Activated CD4-positive, alpha-beta memory T cell treated with anti-CD3 and anti-CD28 coated beads, Interleukin-2, amount 10 ng/mL, durations not matched to agents 7 days and 5 days (primary cell): Measurements from ENCODE around the gene ANGPTL2. TPM values are rescaled to one million over a fixed set of nuclear protein-coding genes. Genes with fewer than 3 reads are reported as not detected.

Experiments used
- CTCF ChIA-PET: fragments of 350-600 bp; sonication (Branson Sonifier 250); formaldehyde crosslinking; loops from one replicate; lab custom pipeline; 2021; ENCODE audit warnings: antibody characterized with exemption, inconsistent platforms; lab: Charles Lee
- POLR2A ChIA-PET: fragments of 350-600 bp; sonication (Branson Sonifier 250); formaldehyde crosslinking; loops from one replicate; lab custom pipeline; 2021; ENCODE audit warnings: antibody characterized with exemption; lab: Charles Lee
- DNase-seq: peaks from one replicate; pipeline ENCODE4 v3.0.0-alpha.2; 2020
- H3K27ac Mint-ChIP-seq: one replicate; pipeline ENCODE4 v1.8.0; 2021; ENCODE audit warnings: mild to moderate bottlenecking, mixed read lengths
- H3K27me3 Mint-ChIP-seq: one replicate; pipeline ENCODE4 v1.8.0; 2021; ENCODE audit warnings: mixed read lengths
- H3K36me3 Mint-ChIP-seq: one replicate; pipeline ENCODE4 v1.8.0; 2021; ENCODE audit warnings: low read depth, mixed read lengths
- H3K4me1 Mint-ChIP-seq: one replicate; pipeline ENCODE4 v1.8.0; 2021; ENCODE audit warnings: mixed read lengths
- H3K4me3 Mint-ChIP-seq: one replicate; pipeline ENCODE4 v1.8.0; 2021; ENCODE audit warnings: mild to moderate bottlenecking, mixed read lengths
- H3K9me3 Mint-ChIP-seq: one replicate; pipeline ENCODE4 v1.8.0; 2021; ENCODE audit warnings: mixed read lengths
- total RNA-seq, 2 experiments: library from RNA; stranded (reverse); gene quantifications; one replicate each; pipeline ENCODE4 v1.2.3, GENCODE V29; 2021

Gene ANGPTL2
- total RNA-seq, 2 experiments from 2014 or later, result 0.08 TPM; not detected in 1

DNA sequence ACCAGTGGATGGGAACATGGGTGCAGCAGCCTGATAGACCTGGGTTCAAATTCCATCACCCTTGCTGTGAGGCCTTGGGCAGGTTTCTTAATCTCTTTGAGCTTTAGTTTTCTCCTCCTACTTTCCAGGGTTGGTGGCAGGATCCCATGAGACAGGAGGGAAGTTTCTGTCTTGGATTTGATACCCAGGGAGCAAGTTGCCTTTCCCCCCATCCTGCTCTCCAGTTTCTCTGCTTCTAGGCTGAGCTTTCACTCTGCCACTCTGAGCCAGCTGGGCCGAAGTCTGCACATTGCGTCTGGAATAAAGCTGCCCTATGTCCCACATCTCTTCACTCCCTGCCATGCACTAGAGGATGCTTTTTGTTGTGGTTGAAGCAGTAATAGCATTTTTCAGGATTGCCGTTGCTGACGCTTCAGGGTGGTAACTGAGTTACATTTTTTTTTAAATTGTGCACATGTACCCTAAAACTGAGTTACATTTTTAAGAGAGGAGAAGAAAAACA lies 40.5 kb upstream of the ANGPTL2 start:
- Mint-ChIP-seq H3K36me3 (no peaks in the 10 kb centered on the region), H3K4me3 (no peak overlapping the region)

DNA sequence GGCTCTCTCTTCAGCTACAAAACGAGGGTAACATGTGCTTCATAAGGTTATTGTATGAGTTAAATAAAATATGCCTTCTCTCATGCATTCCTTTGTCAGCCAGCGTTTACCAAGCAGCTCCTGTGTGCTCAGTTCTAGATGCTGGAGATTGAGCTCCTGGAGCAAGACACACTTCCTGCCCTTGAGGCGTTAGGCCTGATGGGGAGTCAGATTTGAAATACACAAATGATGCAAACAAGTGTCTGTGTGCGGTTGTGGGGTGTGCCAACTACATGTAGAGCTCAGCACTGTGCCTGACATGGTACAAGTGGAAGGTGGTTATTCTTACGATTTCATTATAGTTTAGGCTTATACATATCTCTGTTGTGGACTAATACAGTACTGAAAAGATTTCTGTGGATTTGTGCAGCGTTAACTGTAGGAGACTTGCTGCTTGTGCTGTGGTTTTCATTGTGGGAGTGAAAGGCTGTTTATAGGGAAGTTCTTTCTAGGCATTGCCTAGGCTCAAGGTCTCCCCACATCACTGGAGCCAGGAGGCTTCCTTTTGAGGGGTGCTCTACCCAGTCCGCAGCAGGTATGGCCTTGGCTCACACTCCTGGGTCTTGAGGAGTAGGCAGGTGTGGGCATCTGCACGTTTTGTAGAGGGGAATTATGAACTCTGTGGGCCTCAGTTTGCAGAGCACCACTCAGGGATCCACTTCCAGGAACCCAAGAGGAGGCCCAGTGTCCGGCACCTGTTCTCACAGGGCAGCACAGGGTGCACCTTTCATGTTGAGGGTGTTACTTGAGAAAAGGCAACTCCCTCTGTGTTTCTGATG lies 39.8 kb upstream of the ANGPTL2 start:
- peaks cover 49% of the 10 kb centered on the region for H3K4me1 Mint-ChIP-seq
- H3K4me3 Mint-ChIP-seq, result no peak overlapping the region
- H3K36me3 Mint-ChIP-seq, result no peaks in the 10 kb centered on the region
- no peaks in the 10 kb centered on the region for H3K9me3 Mint-ChIP-seq
- ChIA-PET CTCF (interaction anchor here (1.1 to 1.4 kb wide), 3 partner anchors 7 to 222 kb away, joined by 3 to 6 read pairs (median 3); no protein-coding TSS in a partner anchor), POLR2A (interaction anchor here (1.1 to 2.0 kb wide), 2 partner anchors 45 to 177 kb away, joined by 3 to 9 read pairs; no protein-coding TSS in a partner anchor)
- peak; percentile 62 for DNase-seq
- peaks cover 4% of the 10 kb centered on the region for H3K27me3 Mint-ChIP-seq
- peak overlapping the region; percentile 74 for H3K27ac Mint-ChIP-seq

More for the DNA sequence above, 40.5 kb upstream of the ANGPTL2 start:
- Mint-ChIP-seq H3K4me1 (peaks cover 49% of the 10 kb centered on the region), H3K27me3 (peaks cover 3% of the 10 kb centered on the region), H3K27ac (peak overlapping the region; percentile 66), H3K9me3 (no peaks in the 10 kb centered on the region)
- CTCF ChIA-PET, result interaction anchor here (0.7 to 1.4 kb wide), 4 partner anchors 8 to 215 kb away, joined by 3 to 5 read pairs (median 3); no protein-coding TSS in a partner anchor
- DNase-seq, result no peak
- POLR2A ChIA-PET, result interaction anchor here (1.2 to 2.0 kb wide), 3 partner anchors 9 to 358 kb away, joined by 3 to 9 read pairs (median 7); partner anchors contain the start of gene ZBTB43

DNA sequence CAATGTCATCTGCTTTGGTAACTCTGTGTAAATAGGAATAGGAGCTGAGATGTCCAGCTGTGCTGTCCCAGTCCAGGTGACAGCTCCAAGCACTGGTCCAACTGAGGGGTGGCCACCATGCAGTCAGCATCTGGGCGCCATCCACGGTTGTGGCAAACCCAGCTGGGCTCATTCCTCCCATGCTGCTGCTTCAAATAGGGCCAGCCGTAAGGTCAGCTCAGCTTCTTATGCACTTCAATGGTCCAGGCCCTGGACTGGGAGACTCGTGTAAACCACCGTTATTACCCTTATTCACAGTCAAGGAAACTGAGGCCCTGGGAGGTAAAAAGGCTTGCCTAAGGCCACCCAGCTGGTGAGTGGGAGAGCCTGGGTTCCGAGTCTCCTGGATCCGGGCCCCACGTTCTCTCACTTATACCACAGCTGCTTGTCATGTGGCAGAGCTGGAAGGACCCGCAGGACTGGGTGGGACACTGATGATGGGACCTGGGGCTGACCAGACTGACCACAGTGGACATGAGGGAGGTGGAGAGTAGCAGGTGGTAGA lies 38.7 kb upstream of the ANGPTL2 start:
- ChIA-PET CTCF (interaction anchor here (1.1 to 1.4 kb wide), 3 partner anchors 175 to 221 kb away, joined by 3 to 6 read pairs (median 3); no protein-coding TSS in a partner anchor), POLR2A (interaction anchor here (2.0 kb wide), 1 partner anchor 176 kb away, joined by 9 read pairs; no protein-coding TSS in a partner anchor)

DNA sequence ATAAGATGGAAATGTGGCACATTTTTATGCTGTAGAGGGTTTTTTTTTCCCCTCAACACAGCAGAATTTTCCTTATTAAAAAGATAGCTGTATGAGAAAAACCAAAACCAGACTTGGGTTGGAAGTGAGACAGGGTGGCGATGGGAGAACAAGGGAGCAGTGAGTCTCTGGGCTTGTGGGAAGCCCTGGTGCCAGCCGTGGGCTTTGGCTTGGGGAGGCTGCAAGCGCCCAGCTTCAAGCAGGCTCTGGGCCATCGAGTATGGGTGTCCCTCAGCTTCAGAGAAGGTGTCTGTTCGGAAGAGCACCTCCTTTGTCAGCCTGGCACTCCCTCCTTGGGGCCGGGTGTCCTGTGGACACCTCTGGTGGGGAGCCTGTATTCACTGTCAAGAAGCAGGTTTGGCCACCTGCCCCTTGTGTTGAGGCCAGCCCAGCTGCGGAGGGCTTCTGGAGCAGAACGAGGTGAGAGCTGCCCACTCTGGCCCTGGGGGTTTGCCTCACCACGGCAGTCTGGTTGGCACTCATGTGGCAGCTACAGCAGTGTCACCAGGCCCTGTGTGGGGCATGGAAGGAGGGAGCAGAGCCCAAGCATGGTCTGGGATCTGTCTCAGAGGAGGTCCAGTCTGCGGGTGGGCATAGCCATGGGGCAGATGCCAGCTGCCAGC lies 37.6 kb upstream of the ANGPTL2 start:
- CTCF ChIA-PET, result interaction anchor here (0.7 to 1.4 kb wide), 2 partner anchors 181 to 218 kb away, joined by 3 read pairs; no protein-coding TSS in a partner anchor
- Mint-ChIP-seq H3K4me1 (peaks cover 44% of the 10 kb centered on the region), H3K27me3 (peaks cover 9% of the 10 kb centered on the region), H3K9me3 (no peaks in the 10 kb centered on the region), H3K27ac (no peak overlapping the region), H3K36me3 (no peaks in the 10 kb centered on the region), H3K4me3 (no peak overlapping the region)
- DNase-seq, result peak; percentile 7
- POLR2A ChIA-PET, result no interaction called here

More for the DNA sequence above, 38.7 kb upstream of the ANGPTL2 start:
- Mint-ChIP-seq H3K27ac (peak overlapping the region; percentile 13), H3K9me3 (no peaks in the 10 kb centered on the region), H3K36me3 (no peaks in the 10 kb centered on the region), H3K4me1 (peaks cover 41% of the 10 kb centered on the region), H3K27me3 (peaks cover 5% of the 10 kb centered on the region), H3K4me3 (no peak overlapping the region)
- DNase-seq, result peak; percentile 7

DNA sequence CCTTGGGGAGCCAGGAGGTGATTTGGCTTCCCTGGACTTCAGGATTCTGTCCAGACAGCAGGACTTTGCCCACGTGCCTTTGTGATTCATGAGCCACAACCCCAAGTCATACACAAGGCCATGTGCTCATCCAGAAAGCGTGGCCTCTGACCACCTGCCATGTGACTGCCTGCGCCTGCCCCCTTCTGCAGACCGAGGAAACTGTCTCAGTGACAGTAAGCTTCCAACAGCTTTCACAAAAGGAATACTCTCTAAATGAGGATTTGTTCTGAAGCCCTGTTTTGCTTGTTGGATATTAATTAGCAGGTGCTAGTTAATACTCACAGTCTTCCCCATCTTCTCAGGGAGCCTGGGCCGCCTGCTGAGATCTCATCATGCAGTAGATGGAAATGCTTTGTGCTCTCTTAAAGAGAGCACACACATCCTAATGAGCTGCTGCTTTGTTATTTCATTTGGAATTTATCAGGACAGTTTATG lies 36.9 kb upstream of the ANGPTL2 start:
- Mint-ChIP-seq H3K4me3 (no peak overlapping the region), H3K4me1 (peaks cover 48% of the 10 kb centered on the region), H3K27ac (no peak overlapping the region), H3K27me3 (peaks cover 9% of the 10 kb centered on the region), H3K36me3 (no peaks in the 10 kb centered on the region), H3K9me3 (no peaks in the 10 kb centered on the region)
- CTCF ChIA-PET, result interaction anchor here (0.7 kb wide), 1 partner anchor 181 kb away, joined by 3 read pairs; no protein-coding TSS in a partner anchor
- POLR2A ChIA-PET, result no interaction called here
- DNase-seq, result peak; percentile 13

DNA sequence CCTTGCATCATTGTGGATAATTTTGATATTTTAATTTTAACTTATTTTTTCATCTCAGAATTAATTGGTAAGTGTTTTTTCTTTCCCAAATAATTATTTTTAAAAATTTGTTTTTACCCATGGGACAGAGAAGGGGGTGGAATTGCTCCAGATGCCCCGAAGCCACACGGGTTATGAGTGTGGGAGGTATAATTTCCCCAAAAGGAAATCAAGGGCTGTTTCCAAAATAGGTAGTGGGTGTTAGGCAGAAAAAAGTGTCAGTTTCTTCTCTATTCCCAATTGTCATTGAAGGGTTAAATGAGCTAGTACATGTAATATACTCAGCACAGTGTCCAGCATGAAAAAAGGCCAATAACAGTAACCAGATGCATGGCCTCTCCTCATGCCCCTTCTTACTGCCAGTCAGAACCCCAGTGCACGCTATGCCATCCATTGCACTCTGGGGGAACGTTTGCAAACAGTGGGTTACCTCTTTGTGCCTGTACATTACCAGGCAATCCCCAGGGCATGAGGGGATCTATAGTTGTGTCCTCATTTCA lies 36.4 kb upstream of the ANGPTL2 start:
- CTCF ChIA-PET, result no interaction called here
- DNase-seq, result no peak

DNA sequence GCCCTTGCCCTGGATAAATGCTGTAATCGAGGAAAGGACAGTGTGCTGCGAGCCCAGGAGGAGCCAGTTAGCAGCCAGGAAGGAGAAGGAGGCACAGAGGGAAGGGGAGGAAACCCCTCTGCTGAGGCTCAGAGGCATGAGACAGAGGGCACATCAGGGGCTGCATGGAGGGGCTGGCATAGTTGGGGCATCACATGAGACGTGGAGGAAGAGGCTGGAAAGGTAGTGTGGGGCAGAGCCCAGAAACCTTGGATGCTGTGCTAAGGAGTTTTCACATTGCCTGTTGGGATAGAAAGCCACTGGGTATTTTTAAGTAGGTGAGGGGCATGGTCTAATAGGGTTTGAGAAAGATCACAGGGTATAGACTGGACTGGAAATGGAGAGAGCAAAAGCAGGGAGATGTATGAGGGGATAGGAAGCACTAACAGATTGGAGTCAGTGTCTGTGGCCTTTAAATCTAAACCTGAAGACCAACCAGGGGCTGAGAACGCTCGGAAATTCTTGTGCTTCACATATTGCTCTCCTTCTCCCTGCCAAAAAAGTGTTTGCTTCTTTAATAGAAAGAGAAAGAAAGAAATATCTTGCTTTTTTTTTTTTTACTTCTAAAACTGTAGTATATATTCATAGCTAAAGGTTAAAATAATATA lies 33.0 kb upstream of the ANGPTL2 start:
- H3K4me3 Mint-ChIP-seq, result no peak overlapping the region
- H3K27me3 Mint-ChIP-seq, result peaks cover 21% of the 10 kb centered on the region
- H3K4me1 Mint-ChIP-seq, result peaks cover 28% of the 10 kb centered on the region
- no peaks in the 10 kb centered on the region for H3K36me3 Mint-ChIP-seq
- ChIA-PET CTCF (interaction anchor here (1.1 to 1.9 kb wide), 4 partner anchors 7 to 215 kb away, joined by 3 to 4 read pairs (median 4); no protein-coding TSS in a partner anchor), POLR2A (interaction anchor here (1.0 to 2.0 kb wide), 3 partner anchors 8 to 169 kb away, joined by 6 to 11 read pairs (median 7); no protein-coding TSS in a partner anchor)
- H3K27ac Mint-ChIP-seq, result no peak overlapping the region
- DNase-seq, result no peak
- no peaks in the 10 kb centered on the region for H3K9me3 Mint-ChIP-seq

More for the DNA sequence above, 36.4 kb upstream of the ANGPTL2 start:
- Mint-ChIP-seq H3K4me3 (no peak overlapping the region), H3K27ac (no peak overlapping the region), H3K36me3 (no peaks in the 10 kb centered on the region), H3K9me3 (no peaks in the 10 kb centered on the region), H3K27me3 (peaks cover 9% of the 10 kb centered on the region), H3K4me1 (peaks cover 52% of the 10 kb centered on the region)
- POLR2A ChIA-PET, result no interaction called here

DNA sequence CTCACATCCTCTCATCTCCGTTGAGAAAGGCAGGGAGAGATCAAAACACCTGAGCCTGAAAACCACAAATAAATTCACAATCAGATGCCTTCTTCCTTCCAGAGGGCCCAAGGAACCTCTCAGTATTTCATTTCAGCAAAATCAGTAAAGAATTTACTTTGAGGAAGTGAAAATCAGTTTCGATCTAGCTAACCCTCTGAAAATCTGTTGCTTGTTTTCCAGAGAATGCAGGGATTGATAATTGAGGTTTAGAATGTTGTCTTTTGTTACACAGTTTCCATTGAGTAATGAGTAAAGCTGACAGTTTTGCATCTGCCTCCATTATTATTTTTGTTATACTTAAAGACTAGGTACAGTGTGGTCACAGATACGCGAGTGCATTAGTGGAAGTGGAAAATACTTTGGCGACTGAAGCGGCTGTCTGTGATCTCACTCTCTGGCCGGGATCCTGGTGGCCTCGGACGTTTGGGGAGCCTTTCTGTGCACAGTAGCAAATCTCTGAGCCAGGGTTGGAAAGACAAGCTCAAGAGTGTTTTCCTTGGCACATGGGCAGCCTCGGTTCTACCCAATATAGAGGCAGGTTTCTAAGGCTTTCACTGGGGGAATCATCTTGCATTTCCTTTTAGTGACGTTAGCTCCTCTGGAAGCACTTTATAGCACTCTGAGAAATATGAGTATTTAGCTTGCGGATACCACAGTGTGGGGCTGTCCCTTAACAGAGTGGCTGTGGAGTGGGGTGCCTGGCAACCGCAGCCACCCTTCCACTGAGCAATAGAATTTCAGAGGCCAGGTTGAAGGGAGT lies 32.2 kb upstream of the ANGPTL2 start:
- ChIA-PET POLR2A (interaction anchor here (1.0 to 2.0 kb wide), 3 partner anchors 9 to 169 kb away, joined by 6 to 11 read pairs (median 7); no protein-coding TSS in a partner anchor), CTCF (interaction anchor here (1.1 to 1.9 kb wide), 4 partner anchors 8 to 214 kb away, joined by 3 to 4 read pairs (median 4); no protein-coding TSS in a partner anchor)
- DNase-seq, result peak; percentile 47
- Mint-ChIP-seq H3K27me3 (peaks cover 21% of the 10 kb centered on the region), H3K36me3 (no peaks in the 10 kb centered on the region), H3K9me3 (no peaks in the 10 kb centered on the region), H3K27ac (peak overlapping the region; percentile 51), H3K4me1 (peaks cover 26% of the 10 kb centered on the region), H3K4me3 (no peak overlapping the region)

DNA sequence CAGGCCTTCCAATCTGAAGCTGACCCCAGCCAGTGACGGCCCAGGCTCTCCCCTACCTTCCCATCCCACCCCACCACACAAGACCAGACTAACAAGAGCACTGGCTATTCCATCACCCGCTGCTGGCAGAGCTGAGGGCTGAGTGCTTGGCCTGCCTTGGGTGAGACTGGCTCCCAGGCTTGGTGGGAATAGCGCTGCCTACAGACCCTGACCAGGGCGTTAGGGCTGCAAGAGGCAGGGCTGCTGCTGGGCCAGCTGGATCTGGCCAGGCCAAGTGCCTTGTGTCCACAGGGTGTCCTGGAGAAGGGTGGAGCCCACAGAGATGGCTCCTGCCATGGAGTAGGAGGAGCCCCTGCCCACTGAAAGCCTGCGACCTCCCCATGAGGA lies 31.6 kb upstream of the ANGPTL2 start:
- Mint-ChIP-seq H3K9me3 (no peaks in the 10 kb centered on the region), H3K27ac (no peak overlapping the region), H3K27me3 (peaks cover 21% of the 10 kb centered on the region), H3K4me1 (peaks cover 24% of the 10 kb centered on the region), H3K36me3 (no peaks in the 10 kb centered on the region), H3K4me3 (no peak overlapping the region)
- no peak for DNase-seq
- POLR2A ChIA-PET, result interaction anchor here (1.9 to 2.0 kb wide), 2 partner anchors 10 to 168 kb away, joined by 7 to 11 read pairs; no protein-coding TSS in a partner anchor
- CTCF ChIA-PET, result interaction anchor here (1.4 to 1.9 kb wide), 3 partner anchors 189 to 213 kb away, joined by 3 to 4 read pairs (median 4); no protein-coding TSS in a partner anchor

DNA sequence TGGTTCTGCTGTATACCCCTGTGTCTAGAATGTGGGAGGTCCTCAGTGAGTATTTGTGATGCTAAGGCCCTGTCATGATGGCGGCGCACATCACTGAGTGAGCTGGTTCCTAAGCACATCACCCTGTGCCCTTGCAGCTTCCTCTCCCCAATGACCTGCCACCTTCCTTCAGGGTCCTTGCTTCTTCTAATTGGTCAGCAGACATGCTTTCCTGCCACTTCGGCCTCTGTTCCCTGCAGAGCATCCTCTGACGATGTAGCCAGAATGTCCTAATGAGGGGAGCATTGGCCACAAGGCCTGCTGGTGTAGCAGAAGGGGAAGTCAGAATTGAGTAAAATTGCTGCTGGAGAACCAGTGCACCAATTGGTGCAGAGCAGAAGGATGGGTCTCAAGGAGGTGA lies 31.1 kb upstream of the ANGPTL2 start:
- Mint-ChIP-seq H3K4me1 (peaks cover 24% of the 10 kb centered on the region), H3K9me3 (no peaks in the 10 kb centered on the region), H3K27me3 (peaks cover 21% of the 10 kb centered on the region), H3K36me3 (no peaks in the 10 kb centered on the region), H3K4me3 (no peak overlapping the region), H3K27ac (no peak overlapping the region)
- no peak for DNase-seq
- POLR2A ChIA-PET, result interaction anchor here (1.9 to 2.0 kb wide), 2 partner anchors 10 to 168 kb away, joined by 7 to 11 read pairs; no protein-coding TSS in a partner anchor
- CTCF ChIA-PET, result interaction anchor here (1.9 kb wide), 1 partner anchor 189 kb away, joined by 4 read pairs; no protein-coding TSS in a partner anchor
